Measurements from ENCODE around the gene C1orf56. TPM values are rescaled to one million over a fixed set of nuclear protein-coding genes. Genes with fewer than 3 reads are reported as not detected.

C1orf56 gene
- polyA plus RNA-seq, 2 of the 4 experiments (the other 2 are of a cell fraction), result 2.9 to 6.6 TPM

GRCh38 chr1:151056149-151056548 is 8.6 kb downstream of the C1orf56 start:
- Histone ChIP-seq H3K27ac (peak overlapping the region in 1 of 2 experiments; percentile 21; a peak in 1 of 6 replicates), H3K4me2 (peak overlapping the region; percentile 98), H3K9me3 (no peaks in the 10 kb centered on the region), H3K4me3 (no peak overlapping the region), H3K4me1 (peaks cover 29% of the 10 kb centered on the region)
- ChIA-PET CTCF (interaction anchor here (1.2 to 7.8 kb wide), 3 partner anchors 9 to 18 kb away, joined by 3 to 86 read pairs (median 7); partner anchors contain the start of genes C1orf56 and GABPB2), POLR2A (no interaction called here)
- DNase-seq (ENCODE audit: low read depth in 1 of 2, low spot score in 1 of 2), result no peak
- FAIRE-seq, result no peak
- TF ChIP-seq FOSB (CRISPR knock-in tag; IDR thresholded peaks at IDR 0.05) (no peak), CHD4 (IDR thresholded peaks at IDR 0.05; ENCODE audit: borderline replicate concordance) (no peak), EHMT2 (IDR thresholded peaks at IDR 0.05; ENCODE audit: low read depth) (no peak), RFX5 (IDR thresholded peaks at IDR 0.05) (no peak), CBX8 (IDR thresholded peaks at IDR 0.05) (no peak), EP300 (IDR thresholded peaks at IDR 0.05) (no peak), SREBF2 (IDR thresholded peaks at IDR 0.05) (no peak), PHF8 (IDR thresholded peaks at IDR 0.05; ENCODE audit: borderline replicate concordance, low read depth) (no peak), HES2 (IDR thresholded peaks at IDR 0.05) (no peak), ZFP36 (IDR thresholded peaks at IDR 0.05; ENCODE audit: borderline replicate concordance, partially characterized antibody) (no peak), KDM5A (IDR thresholded peaks at IDR 0.05) (no peak), BCL3 (IDR thresholded peaks at IDR 0.05) (no peak), JUN (IDR thresholded peaks at IDR 0.05) (no peak)
- TF ChIP-seq, protein P1, sequence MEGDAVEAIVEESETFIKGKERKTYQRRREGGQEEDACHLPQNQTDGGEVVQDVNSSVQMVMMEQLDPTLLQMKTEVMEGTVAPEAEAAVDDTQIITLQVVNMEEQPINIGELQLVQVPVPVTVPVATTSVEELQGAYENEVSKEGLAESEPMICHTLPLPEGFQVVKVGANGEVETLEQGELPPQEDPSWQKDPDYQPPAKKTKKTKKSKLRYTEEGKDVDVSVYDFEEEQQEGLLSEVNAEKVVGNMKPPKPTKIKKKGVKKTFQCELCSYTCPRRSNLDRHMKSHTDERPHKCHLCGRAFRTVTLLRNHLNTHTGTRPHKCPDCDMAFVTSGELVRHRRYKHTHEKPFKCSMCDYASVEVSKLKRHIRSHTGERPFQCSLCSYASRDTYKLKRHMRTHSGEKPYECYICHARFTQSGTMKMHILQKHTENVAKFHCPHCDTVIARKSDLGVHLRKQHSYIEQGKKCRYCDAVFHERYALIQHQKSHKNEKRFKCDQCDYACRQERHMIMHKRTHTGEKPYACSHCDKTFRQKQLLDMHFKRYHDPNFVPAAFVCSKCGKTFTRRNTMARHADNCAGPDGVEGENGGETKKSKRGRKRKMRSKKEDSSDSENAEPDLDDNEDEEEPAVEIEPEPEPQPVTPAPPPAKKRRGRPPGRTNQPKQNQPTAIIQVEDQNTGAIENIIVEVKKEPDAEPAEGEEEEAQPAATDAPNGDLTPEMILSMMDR (IDR thresholded peaks at IDR 0.05), result no peak
- WGBS (ENCODE audit: missing lambda C conversion rate), result 48% methylated on average over 2 of the region's 2 CpGs
- no peak for ATAC-seq

- peak overlapping the region; percentile 90 for H3K4me3 ChIP-seq
- POLR2A ChIA-PET, result interaction anchor here (1.6 to 5.6 kb wide), 3 partner anchors 9 to 12 kb away, joined by 4 to 34 read pairs (median 6); partner anchors contain the start of genes C1orf56 and GABPB2
- FAIRE-seq (no peak), ATAC-seq (peak in 1 of 2 experiments; percentile 6; a peak in 3 of 6 replicates), DNase-seq (ENCODE audit: low read depth in 1 of 2, low spot score in 1 of 2) (no peak)
- H3K4me1 ChIP-seq, result peaks cover 46% of the 10 kb centered on the region
- peak overlapping the region; percentile 98 for H3K4me2 ChIP-seq
- 3% methylated on average over 10 of the region's 10 CpGs for WGBS (ENCODE audit: missing lambda C conversion rate)
- CTCF ChIA-PET, result interaction anchor here (0.5 to 7.8 kb wide), 14 partner anchors 9 to 218 kb away, joined by 3 to 86 read pairs (median 4); partner anchors contain the start of genes C1orf56, GABPB2, MINDY1 and PRUNE1
- no peaks in the 10 kb centered on the region for H3K9me3 ChIP-seq
- peak overlapping the region; percentile 98 to 100 for H3K27ac ChIP-seq
- TF ChIP-seq KDM5A (IDR thresholded peaks at IDR 0.05) (no peak), HES2 (IDR thresholded peaks at IDR 0.05) (no peak), FOXS1 (CRISPR knock-in tag; IDR thresholded peaks at IDR 0.05) (no peak)
- TF ChIP-seq, protein P2, sequence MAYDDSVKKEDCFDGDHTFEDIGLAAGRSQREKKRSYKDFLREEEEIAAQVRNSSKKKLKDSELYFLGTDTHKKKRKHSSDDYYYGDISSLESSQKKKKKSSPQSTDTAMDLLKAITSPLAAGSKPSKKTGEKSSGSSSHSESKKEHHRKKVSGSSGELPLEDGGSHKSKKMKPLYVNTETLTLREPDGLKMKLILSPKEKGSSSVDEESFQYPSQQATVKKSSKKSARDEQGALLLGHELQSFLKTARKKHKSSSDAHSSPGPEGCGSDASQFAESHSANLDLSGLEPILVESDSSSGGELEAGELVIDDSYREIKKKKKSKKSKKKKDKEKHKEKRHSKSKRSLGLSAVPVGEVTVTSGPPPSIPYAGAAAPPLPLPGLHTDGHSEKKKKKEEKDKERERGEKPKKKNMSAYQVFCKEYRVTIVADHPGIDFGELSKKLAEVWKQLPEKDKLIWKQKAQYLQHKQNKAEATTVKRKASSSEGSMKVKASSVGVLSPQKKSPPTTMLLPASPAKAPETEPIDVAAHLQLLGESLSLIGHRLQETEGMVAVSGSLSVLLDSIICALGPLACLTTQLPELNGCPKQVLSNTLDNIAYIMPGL (CRISPR knock-in tag; IDR thresholded peaks at IDR 0.05; ENCODE audit: borderline replicate concordance), result no peak
These were observed 11.1 kb downstream of the C1orf56 start for GRCh38 chr1:151058692-151059091.
